HEK293 (cell line): Measurements from ENCODE around the gene EPHB1.

Source experiments
- CTCF ChIA-PET: fragments of 350-600 bp; formaldehyde crosslinking; extraction: SDS; loops from one replicate; lab custom pipeline; 2021; ENCODE audit warnings: antibody characterized with exemption; lab: Yijun Ruan, JAX
- POLR2A ChIA-PET: fragments of 300-600 bp; formaldehyde crosslinking; extraction: SDS; loops from one replicate; lab custom pipeline; 2020; ENCODE audit warnings: antibody characterized with exemption, inconsistent platforms; lab: Yijun Ruan, JAX
- H3K27ac ChIP-seq: fragments of 200-500 bp; sonication (Bioruptor generic); 2 replicates; pipeline ENCODE4 v1.5.1; 2014; ENCODE audit warnings: low read depth, low read length, control low read depth, inconsistent platforms; ENCODE audit errors: extremely low read depth
- H3K36me3 ChIP-seq, 2 experiments: fragments of 200-500 bp in 1 of 2; sonication (Bioruptor generic) in 1 of 2; 1 replicate in 1 of 2; 2 replicates in 1 of 2; pipeline ENCODE4 v1.5.1; 2014 to 2017; ENCODE audit warnings: inconsistent platforms in 2 of 2, low read length in 2 of 2; ENCODE audit not compliant: control insufficient read depth in 2 of 2, insufficient read depth in 1 of 2
- H3K4me1 ChIP-seq: fragments of 200-500 bp; sonication (Bioruptor generic); 2 replicates; pipeline ENCODE4 v1.5.1; 2014; ENCODE audit warnings: mild to moderate bottlenecking, low read length, inconsistent platforms; ENCODE audit not compliant: control insufficient read depth, insufficient read depth
- H3K4me3 ChIP-seq: 2 replicates; pipeline ENCODE4 v1.5.1; 2011; ENCODE audit warnings: low read depth, mild to moderate bottlenecking, control low read depth, low read length, moderate library complexity
- H3K9me3 ChIP-seq: fragments of 200-500 bp; sonication (Bioruptor generic); 2 replicates; pipeline ENCODE4 v1.5.1; 2014; ENCODE audit warnings: low read depth, low read length, inconsistent platforms; ENCODE audit not compliant: control insufficient read depth, insufficient read depth
- EGR2 ChIP-seq: fragments of 450-650 bp; formaldehyde crosslinking; IDR thresholded peaks from 2 replicates; pipeline ENCODE4 v1.5.1; 2016; ENCODE audit warnings: low read depth, missing biosample characterization, missing genetic modification characterization
- IKZF3 ChIP-seq: fragments of 450-650 bp; IDR thresholded peaks from 2 replicates; pipeline ENCODE4 v1.5.0; 2018; ENCODE audit warnings: missing biosample characterization, mild to moderate bottlenecking, missing genetic modification characterization, moderate library complexity
- KLF16 ChIP-seq: fragments of 450-650 bp; formaldehyde crosslinking; IDR thresholded peaks from 2 replicates; pipeline ENCODE4 v1.5.1; 2017; ENCODE audit warnings: missing biosample characterization, missing genetic modification characterization
- PBX3 ChIP-seq: sonication (generic); formaldehyde crosslinking; IDR thresholded peaks from 2 replicates; pipeline ENCODE4 v1.8.1; 2022; ENCODE audit warnings: mild to moderate bottlenecking, moderate library complexity, missing genetic modification reagents
- PRDM1 ChIP-seq: fragments of 450-650 bp; formaldehyde crosslinking; IDR thresholded peaks from 2 replicates; pipeline ENCODE4; 2016; ENCODE audit warnings: missing biosample characterization, missing genetic modification characterization
- REST ChIP-seq: fragments of 450-650 bp; formaldehyde crosslinking; IDR thresholded peaks from 2 replicates; pipeline ENCODE4 v1.5.1; 2016; ENCODE audit warnings: missing biosample characterization, missing genetic modification characterization
- SCRT1 ChIP-seq: fragments of 450-650 bp; formaldehyde crosslinking; IDR thresholded peaks from 2 replicates; pipeline ENCODE4 v1.5.1; 2016; ENCODE audit warnings: missing biosample characterization, missing genetic modification characterization, borderline replicate concordance
- SP3 ChIP-seq: fragments of 450-650 bp; formaldehyde crosslinking; IDR thresholded peaks from 2 replicates; pipeline ENCODE4 v1.5.1; 2016; ENCODE audit warnings: missing biosample characterization, missing genetic modification characterization
- ZFHX2 ChIP-seq: fragments of 450-650 bp; formaldehyde crosslinking; conservative IDR thresholded peaks from 2 replicates; pipeline ENCODE4 v1.5.1; 2016; ENCODE audit warnings: missing biosample characterization, missing genetic modification characterization
- ZNF112 ChIP-seq: fragments of 450-650 bp; formaldehyde crosslinking; IDR thresholded peaks from 2 replicates; pipeline ENCODE4 v1.5.0; 2017; ENCODE audit warnings: missing biosample characterization, missing genetic modification characterization
- ZNF362 ChIP-seq: fragments of 450-650 bp; formaldehyde crosslinking; IDR thresholded peaks from 2 replicates; pipeline ENCODE4 v1.5.1; 2016; ENCODE audit warnings: missing biosample characterization, missing genetic modification characterization
- ZNF366 ChIP-seq: fragments of 450-650 bp; formaldehyde crosslinking; conservative IDR thresholded peaks from 2 replicates; pipeline ENCODE4 v1.5.1; 2016; ENCODE audit warnings: missing biosample characterization, missing genetic modification characterization
- ZNF391 ChIP-seq: fragments of 450-650 bp; formaldehyde crosslinking; IDR thresholded peaks from 2 replicates; pipeline ENCODE4 v1.5.1; 2016; ENCODE audit warnings: low read depth, missing biosample characterization, missing genetic modification characterization, borderline replicate concordance
- ZNF423 ChIP-seq: fragments of 450-650 bp; formaldehyde crosslinking; IDR thresholded peaks from 2 replicates; pipeline ENCODE4 v1.5.1; 2016; ENCODE audit warnings: missing biosample characterization, missing genetic modification characterization
- ZNF600 ChIP-seq: fragments of 450-650 bp; formaldehyde crosslinking; IDR thresholded peaks from 2 replicates; pipeline ENCODE4 v1.5.1; 2016; ENCODE audit warnings: missing biosample characterization, missing genetic modification characterization
- ZNF624 ChIP-seq: fragments of 450-650 bp; formaldehyde crosslinking; IDR thresholded peaks from 2 replicates; pipeline ENCODE4 v1.5.1; 2017; ENCODE audit warnings: missing biosample characterization, missing genetic modification characterization
- ZNF629 ChIP-seq: fragments of 450-650 bp; formaldehyde crosslinking; IDR thresholded peaks from 2 replicates; pipeline ENCODE4 v1.5.1; 2017; ENCODE audit warnings: missing biosample characterization, missing genetic modification characterization
- ZNF677 ChIP-seq: fragments of 450-650 bp; IDR thresholded peaks from 2 replicates; pipeline ENCODE4 v1.5.0; 2018; ENCODE audit warnings: missing biosample characterization, mild to moderate bottlenecking, missing genetic modification characterization, moderate library complexity
- ZNF792 ChIP-seq: fragments of 450-650 bp; formaldehyde crosslinking; IDR thresholded peaks from 2 replicates; pipeline ENCODE4 v1.5.1; 2016; ENCODE audit warnings: missing biosample characterization, missing genetic modification characterization
- TF ChIP-seq, protein P1 (sequence below): fragments of 450-650 bp; formaldehyde crosslinking; IDR thresholded peaks from 2 replicates; pipeline ENCODE4 v1.5.0; 2017; ENCODE audit warnings: missing biosample characterization, missing genetic modification characterization, borderline replicate concordance
- TF ChIP-seq, protein P2 (sequence below): fragments of 450-650 bp; formaldehyde crosslinking; IDR thresholded peaks from 2 replicates; pipeline ENCODE4 v1.5.1; 2017; ENCODE audit warnings: missing biosample characterization, missing genetic modification characterization

EPHB1 gene

DNA sequence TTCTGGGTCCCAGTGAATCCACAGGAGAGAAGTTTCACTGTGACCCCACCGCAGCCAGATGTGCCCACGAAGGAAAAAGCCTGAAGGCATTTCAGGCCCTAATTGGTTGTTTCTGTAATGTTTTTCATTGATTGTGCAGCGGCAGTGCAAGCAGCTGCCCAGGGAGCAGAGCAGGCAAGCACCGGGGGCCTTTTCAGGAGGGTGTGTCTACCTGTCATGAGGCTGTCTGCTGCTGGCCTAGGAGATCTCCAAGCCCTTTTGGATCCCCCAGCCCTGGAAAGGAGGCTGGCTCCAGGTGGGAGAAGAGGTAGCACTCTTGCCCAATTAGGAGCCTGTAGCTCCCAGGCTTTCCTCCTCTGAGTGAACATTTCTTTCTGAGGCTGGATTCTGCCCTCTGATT lies 108.8 kb downstream of the EPHB1 start (continued):
- no peak for TF ChIP-seq ZNF792
- TF ChIP-seq PBX3 (CRISPR knock-in tag) = no peak
- TF ChIP-seq, protein P1, sequence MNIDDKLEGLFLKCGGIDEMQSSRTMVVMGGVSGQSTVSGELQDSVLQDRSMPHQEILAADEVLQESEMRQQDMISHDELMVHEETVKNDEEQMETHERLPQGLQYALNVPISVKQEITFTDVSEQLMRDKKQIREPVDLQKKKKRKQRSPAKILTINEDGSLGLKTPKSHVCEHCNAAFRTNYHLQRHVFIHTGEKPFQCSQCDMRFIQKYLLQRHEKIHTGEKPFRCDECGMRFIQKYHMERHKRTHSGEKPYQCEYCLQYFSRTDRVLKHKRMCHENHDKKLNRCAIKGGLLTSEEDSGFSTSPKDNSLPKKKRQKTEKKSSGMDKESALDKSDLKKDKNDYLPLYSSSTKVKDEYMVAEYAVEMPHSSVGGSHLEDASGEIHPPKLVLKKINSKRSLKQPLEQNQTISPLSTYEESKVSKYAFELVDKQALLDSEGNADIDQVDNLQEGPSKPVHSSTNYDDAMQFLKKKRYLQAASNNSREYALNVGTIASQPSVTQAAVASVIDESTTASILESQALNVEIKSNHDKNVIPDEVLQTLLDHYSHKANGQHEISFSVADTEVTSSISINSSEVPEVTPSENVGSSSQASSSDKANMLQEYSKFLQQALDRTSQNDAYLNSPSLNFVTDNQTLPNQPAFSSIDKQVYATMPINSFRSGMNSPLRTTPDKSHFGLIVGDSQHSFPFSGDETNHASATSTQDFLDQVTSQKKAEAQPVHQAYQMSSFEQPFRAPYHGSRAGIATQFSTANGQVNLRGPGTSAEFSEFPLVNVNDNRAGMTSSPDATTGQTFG = no peak
- TF ChIP-seq, protein P2, sequence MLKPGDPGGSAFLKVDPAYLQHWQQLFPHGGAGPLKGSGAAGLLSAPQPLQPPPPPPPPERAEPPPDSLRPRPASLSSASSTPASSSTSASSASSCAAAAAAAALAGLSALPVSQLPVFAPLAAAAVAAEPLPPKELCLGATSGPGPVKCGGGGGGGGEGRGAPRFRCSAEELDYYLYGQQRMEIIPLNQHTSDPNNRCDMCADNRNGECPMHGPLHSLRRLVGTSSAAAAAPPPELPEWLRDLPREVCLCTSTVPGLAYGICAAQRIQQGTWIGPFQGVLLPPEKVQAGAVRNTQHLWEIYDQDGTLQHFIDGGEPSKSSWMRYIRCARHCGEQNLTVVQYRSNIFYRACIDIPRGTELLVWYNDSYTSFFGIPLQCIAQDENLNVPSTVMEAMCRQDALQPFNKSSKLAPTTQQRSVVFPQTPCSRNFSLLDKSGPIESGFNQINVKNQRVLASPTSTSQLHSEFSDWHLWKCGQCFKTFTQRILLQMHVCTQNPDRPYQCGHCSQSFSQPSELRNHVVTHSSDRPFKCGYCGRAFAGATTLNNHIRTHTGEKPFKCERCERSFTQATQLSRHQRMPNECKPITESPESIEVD (tag by site-specific recombination) = no peak
- no peak for TF ChIP-seq IKZF3 (tag by site-specific recombination)
- no peak for TF ChIP-seq PRDM1 (tag by site-specific recombination)
- no peak for TF ChIP-seq ZNF366
- TF ChIP-seq ZNF600 (tag by site-specific recombination) = no peak
- TF ChIP-seq ZNF624 (tag by site-specific recombination) = no peak
- TF ChIP-seq ZNF362 (tag by site-specific recombination) = no peak
- TF ChIP-seq, all 188 proteins: peak for 0

GRCh38 chr3:134904241-134904771 lies 109.2 kb downstream of the EPHB1 start:
- H3K4me1 ChIP-seq = no peaks in the 10 kb centered on the region
- H3K9me3 ChIP-seq = no peaks in the 10 kb centered on the region
- no peak overlapping the region for H3K27ac ChIP-seq
- POLR2A ChIA-PET = no interaction called here
- CTCF ChIA-PET = no interaction called here
- no peak overlapping the region for H3K4me3 ChIP-seq
- TF ChIP-seq ZNF629 (tag by site-specific recombination) (no peak), ZFHX2 (peak; percentile 94), ZNF112 (tag by site-specific recombination) (no peak), SP3 (no peak), EGR2 (peak; percentile 94)
- TF ChIP-seq, all 188 proteins: peak for 2
- H3K36me3 ChIP-seq = no peaks in the 10 kb centered on the region

DNA sequence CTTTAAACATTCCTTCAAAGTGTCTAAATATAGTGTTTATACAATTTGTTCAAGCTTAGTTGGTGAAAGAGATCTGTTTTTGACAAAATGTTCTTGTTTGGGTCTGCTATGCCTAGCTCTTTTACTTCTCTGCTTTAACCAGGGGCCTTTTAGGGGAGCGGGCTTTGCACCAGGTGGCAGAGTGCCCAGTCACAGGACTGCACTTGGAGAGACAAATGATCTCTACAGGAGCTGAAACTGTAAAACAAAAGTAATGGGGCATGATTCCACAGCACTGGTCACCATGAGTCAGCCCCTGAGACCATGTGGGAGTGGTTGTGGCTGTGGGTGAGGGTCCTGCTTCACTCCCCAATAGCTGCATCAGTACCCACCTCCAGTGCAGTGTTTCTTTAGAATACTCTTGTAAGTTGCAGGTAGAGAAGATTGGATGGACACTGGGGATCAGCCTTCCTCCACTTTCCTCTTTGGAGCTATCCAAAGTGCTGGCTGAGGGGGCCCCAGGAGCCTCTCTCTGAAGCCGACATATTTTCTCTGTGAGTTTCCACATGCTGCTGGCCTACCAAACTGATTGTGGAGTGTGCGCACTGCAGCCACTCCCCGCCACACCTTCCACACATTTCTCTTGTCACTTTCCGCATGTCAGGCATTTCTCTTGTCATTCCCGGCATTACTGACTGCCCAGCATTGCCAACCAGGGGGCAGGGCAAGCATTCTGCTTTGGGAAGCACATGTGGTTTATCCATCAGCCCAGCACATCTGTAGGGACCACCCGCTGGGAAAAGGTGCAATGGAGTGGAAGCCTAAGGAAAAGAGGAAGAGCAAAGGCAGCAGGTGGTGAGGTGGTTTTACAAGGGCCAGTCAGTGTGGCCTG lies 110.0 kb downstream of the EPHB1 start:
- H3K9me3 ChIP-seq = no peaks in the 10 kb centered on the region
- H3K4me1 ChIP-seq = no peaks in the 10 kb centered on the region
- TF ChIP-seq SCRT1 (no peak), PRDM1 (tag by site-specific recombination) (no peak), KLF16 (no peak), REST (tag by site-specific recombination) (peak; percentile 41), ZNF423 (no peak), ZNF677 (tag by site-specific recombination) (no peak), ZNF391 (tag by site-specific recombination) (no peak)
- H3K27ac ChIP-seq = no peak overlapping the region
- ChIA-PET CTCF (no interaction called here), POLR2A (no interaction called here)
- no peaks in the 10 kb centered on the region for H3K36me3 ChIP-seq
- H3K4me3 ChIP-seq = no peak overlapping the region
